SKM-1 (cell line): ENCODE measurements around the gene C1orf21.
"Not testable (repeated sequence)": the region's sequence is repeated elsewhere in the genome, so short reads cannot be mapped to it uniquely, and the experiment has no call there.

ENCODE experiments used
- DNase-seq: peaks from one replicate; lab custom pipeline; 2025; ENCODE audit not compliant: unreplicated experiment; lab: John Stamatoyannopoulos, UW

The C1orf21 gene

DNA sequence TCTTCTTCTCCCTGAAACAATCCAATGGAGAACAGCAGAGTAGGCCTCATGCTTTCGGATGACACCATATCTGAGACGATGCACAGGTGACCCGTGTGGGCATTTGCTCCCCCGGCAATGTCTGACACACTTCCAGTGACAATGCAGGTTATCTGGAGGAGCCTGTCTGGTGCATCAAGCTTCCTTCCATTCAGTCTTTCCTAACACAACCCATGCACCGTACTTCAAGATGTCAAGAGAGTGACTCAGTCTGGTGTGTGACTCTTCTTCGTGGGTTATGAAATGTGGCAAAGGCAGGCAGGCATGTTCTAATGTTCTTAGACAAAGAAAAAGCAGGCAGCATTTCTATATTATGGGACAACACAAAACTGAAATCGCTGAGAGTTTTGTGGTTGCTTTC is 208.8 kb downstream of the C1orf21 start:
- DNase-seq: no peak

DNA sequence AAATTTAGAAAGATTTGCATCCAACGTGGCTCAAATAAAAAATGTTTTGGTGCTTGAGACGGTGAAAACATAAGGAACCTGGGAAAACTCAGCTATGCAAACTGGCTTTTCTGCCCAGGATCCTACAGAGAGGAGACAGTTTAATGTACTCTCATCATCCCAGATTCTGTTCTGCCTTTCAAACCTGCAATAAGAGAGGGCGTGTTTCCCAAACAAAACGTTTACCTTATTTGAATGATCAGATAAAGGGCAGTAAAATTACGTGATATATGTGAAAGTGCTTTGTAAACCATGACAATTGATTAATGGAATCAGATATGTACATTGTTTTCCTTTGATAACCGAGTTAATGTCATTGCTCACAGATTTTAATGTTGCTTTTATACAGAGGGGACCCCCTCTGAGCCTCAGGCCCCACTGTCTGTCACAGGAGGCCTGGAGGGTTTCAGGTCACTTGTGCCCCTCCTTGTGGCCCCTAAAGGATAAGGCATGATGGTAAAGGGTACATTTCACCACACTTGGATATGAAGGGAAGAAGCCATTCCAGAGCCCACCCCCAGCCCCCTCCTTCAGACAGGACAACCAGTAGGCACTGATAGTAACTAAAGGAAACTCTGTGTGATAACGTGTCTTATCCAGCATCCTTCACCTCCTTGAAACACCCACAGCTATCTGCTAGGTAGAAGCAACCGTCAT is 210.3 kb downstream of the C1orf21 start:
- DNase-seq: no peak

DNA sequence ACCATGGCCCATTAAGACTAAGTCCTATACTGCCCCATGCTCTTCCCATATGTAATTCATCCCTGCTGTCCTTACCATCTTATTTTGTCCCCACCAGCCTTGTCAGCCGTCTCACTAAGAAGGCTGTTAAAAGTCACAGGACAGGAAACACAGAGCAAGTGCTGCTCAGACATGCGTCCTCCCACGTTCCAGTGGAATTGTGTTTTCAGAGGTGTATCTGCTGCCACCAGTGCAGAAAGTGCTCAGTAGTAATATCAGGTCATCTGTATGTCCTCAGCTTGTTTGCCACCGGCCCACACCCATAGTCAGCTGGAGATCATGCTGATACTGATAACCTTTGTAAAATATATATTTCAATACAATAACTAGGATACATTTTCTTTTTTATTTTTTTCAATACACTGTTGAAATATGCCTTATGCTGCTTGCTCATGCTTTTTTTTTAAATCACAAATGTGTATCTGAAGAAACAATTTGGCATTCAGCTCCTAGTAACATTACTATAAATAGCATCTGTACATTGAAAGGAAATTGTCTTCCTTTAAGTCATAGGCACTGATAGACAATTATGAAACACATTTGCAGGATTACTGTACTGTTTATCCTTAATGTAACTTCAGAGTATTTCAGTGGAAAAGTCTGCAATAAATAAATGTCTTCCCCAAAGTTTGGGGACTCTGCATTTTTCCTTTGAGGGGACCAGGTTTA is 211.0 kb downstream of the C1orf21 start:
- DNase-seq: no peak

DNA sequence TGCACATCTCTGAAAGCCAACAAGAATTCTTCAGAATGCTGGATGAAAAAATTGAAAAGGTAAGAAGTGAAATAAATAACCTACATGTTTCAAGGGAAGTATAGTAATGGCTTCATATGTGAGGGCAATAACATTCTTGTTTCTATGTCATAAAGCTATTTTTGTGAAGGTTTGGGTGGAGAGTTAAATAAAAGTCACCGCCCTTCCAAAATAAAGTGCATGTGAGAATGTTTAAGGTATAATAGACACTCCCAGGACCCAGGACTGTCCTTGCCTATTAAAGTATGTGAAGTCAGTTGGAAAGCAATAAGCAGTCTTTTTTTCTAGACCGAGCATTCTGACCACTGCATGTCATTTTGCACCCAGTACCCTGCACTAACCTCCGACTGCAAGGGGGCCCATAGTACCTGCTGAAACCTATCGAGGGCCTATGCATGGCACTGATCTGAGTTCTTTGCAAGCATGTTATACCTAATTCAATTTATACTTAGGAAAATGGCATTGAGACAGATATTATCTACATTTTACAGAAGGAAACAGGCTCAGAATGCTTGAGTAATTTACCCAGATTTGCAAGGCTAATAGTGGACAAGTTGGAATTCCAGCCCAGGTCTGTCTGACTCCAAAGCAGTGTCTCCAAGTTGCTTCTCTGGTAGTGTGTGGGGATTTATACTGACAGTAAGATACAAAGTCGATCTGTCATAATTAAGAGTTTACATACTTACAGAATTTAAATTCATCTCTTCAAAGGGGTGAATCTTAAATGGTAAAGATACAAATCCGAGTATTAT is 211.8 kb downstream of the C1orf21 start:
- no peak for DNase-seq

DNA sequence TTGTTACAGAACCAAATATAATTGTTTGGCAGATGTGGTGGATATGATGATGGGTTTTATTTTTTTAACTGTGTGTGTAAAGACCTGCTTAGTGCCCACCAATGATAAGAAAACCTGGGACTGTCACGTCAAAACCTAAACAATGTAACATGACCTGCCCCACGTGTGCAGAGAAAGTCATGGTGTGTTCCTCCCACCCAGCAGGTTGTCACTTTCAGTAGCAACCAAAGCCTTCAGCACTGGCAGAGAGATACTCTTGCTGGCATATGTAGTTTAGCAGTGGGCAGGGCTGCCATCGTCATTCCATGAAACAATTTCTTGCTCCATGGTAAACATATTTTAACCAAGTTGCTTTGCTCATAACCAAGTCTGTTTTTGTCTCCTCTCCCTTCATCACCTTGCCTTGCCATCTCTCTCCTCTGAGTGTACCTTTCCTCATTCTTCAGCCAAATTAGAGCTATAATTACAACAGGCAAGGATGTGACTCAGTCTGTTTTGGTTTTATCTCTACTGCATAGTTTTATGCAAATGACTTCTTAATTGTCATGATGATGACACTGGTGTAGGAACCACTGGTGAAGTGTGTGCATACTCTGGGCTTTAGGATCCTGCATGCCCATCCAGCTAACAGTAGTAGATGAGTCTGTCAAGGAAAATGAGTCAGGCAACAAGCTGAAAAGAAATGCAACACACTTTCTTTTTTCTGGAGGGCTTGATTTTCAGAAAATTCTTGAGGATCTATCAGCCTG is 217.5 kb downstream of the C1orf21 start:
- no peak for DNase-seq

DNA sequence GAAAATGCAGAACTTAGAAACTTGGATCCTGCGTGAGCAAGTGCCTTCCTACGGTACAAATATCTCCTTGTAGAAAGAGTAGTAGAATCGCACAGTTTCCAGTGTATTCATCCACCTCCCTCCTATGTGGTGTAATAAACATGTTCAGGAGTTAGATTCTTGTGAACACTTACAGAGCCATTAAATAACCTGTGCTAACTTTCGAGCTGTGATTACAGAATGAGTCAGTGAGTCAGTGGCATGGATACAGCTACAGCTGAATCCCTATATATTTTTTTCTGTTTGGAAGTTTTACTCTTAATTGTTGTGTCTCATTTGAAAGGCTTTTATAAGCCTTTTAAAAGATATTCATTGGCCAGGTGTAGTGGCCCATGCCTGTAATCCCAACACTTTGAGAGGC is 219.1 kb downstream of the C1orf21 start:
- no peak for DNase-seq

DNA sequence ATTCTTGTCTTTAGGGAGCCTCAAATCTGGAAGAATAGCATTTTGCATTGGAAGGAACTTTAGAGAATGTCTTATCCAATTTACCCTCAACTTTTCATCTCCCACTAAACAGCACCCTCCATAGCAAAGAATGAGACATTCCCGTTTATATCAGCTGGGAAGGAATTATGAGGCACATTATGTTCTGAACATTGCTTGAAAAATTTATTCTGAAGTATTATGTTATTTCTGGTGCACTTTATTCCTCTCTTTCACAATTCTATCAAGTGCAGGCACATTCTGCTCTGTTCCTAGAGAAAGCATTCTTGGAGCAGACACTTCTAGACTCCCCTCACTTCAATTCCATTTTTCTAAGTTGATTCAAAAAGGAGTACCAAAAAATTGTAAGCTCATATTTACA is 220.0 kb downstream of the C1orf21 start:
- DNase-seq: no peak

DNA sequence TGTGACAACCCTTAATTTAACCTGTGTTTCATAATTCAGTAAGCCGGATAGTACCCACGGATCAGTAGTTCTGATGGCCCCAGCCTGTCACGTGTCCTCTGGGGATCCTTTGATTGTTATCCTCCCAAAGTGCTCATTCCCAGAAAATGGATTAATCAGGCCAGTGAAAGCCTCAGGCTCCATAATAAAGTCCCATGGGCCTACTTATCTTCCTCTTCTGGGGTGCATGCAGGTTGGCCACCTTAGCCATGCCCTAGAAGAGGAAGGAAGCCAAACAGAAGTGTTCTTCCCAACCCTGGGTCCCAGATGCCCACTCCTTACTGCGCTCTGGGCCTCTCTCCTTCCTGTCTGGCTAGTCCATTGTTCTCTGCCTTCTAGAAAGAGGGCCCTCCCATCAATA is 221.8 kb downstream of the C1orf21 start:
- no peak for DNase-seq

DNA sequence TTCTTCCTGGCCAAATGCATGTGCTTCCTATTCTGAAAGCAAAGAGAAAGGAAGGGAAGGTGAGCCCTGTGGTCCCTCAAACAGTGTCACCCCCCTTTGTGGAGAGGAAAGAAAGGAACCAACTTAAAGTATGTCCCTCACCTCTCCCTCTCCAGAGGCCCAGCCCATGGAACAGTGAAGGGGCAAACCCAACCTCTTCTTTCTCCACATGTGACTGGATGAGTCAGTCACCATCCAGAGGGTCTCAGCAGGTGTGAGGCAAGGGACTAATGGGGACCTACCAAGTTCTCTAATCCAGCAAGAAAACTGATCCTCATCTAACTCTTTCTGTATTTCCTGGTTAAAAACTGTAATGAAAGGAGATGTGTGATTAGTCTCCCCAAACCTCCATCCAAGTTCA is 222.2 kb downstream of the C1orf21 start:
- no peak for DNase-seq

DNA sequence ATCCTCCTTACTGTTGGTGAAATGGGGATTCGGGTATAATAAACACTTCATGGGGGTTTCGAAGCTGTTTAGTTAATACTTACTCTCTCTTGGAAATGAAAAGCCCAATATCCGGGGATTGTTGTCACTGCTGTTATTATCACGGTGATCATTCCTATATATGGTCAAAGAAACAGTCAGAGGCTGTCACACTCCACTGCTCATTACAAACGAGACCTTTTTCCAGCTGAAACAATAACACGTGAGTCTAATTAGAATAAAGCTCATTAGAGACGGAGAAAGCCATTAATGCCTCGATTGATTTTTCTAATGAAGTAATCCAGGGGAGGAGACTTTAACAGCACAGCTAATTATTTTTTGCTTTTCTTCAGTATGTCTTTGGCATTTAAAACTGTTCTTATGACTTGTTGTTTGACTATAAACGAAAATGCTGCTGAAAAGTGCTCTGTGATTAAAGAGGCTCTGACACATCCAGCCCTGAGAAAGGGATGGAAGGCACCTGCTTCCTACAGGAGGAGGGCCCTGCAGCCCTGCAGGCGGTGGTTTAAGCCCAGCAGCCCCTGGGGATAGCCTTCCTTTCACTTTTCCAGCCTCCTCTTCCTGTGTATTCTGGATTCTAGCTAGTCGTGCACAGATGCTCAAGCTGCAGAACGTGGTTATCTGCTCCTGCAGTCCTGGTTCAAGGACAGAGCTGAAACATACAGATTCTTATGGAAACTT is 224.2 kb downstream of the C1orf21 start:
- DNase-seq: no peak

DNA sequence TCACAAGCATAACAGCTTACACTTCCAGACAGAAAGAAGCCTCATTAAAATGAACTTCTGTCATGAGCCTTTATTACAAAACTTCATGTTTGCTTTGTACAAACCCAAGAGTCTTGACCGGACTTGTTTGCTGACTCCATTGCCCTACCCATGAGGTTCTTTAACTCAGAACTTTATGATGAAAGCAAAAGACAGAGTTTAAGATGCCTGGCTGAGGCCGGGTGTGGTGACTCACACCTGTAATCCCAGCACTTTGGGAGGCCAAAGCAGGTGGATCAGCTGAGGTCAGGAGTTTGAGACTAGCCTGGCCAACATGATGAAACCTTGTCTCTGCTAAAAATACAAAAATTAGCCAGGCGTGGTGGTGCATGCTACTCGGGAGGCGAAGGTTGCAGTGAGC is 225.4 kb downstream of the C1orf21 start:
- DNase-seq: not testable (repeated sequence)

DNA sequence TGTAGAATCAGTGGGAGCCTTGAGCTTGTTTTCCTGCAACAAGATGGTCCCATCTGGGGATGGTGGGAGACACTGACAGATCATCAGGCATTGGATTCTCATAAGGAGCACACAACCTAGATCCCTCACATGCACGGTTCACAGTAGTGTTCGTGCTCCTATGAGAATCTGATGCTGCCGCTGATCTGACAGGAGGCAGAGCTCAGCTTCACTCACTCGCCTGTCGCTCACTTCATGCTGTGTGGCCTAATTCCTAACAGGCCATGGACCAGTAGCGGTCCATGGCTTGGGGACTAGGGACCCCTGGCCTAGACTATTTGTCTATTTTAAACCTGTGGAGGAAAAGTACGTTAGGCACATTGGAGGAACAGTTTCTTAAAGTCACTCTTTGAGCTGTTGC is 227.8 kb downstream of the C1orf21 start:
- DNase-seq: no peak

DNA sequence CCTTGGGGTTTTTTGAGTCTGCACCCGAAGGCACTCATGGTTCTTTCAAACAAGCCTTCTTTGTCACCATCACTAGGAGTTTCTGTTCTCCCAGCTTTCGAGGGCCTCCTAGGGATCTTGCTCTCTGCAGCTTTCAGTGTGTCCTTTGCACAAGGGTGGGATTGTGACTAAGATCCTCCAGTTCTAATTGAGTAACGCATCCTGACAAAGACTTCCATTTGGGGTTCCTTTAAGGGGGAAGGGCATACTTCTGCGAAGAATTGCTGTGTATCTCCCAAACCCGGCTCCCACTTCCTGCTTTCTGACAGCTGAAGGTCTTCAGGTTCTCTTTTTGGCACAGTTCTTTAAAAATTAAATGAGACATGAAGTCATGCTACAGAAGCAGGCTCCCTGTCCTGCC is 228.5 kb downstream of the C1orf21 start:
- peak; percentile 49 for DNase-seq

DNA sequence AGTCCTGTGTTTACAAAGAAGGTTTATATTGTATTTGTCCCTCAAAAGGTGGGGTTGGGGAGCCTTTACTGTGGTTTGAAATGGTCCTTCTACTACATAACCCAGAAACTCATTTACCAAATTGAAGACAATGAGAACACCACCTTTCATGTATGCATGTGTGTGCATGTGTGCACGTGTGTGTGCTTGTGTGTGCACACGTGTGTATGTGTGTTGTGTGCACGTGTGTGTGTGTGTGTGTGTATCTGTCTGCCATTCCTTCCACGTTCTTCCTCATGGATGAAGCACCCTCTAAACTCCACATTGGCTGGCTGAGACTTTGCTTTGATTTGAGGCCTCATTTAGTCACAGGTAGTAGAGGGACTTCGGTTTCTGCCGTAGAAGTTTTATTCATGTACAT is 229.7 kb downstream of the C1orf21 start:
- DNase-seq: no peak

DNA sequence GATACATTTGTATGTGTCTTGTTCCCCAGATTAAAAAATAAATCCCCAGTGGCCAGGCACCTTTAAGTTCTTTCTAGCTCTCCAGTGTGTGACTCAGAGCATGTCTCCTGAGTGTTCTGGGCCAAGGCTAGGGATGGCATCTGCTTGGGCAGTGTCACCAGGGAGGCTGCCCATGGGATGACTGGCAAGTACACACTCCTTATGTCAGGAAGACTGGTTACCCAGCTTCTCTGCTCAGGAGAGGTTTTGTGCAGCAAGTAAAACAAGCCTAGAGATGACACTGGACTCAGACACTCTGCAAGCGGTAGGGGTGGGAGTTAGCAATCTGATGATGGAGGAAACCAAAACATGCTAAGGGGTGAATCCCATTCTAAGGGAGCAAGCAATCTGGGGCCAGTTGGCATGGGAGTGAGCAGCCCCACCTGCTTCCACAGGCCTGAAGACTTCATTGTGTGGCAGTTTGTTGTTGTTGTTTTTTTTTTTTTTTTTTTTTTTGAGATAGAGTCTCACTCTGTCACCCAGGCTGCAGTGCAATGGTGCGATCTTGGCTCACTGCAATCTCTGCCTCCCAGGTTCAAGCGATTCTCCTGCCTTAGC is 230.7 kb downstream of the C1orf21 start:
- DNase-seq: no peak

DNA sequence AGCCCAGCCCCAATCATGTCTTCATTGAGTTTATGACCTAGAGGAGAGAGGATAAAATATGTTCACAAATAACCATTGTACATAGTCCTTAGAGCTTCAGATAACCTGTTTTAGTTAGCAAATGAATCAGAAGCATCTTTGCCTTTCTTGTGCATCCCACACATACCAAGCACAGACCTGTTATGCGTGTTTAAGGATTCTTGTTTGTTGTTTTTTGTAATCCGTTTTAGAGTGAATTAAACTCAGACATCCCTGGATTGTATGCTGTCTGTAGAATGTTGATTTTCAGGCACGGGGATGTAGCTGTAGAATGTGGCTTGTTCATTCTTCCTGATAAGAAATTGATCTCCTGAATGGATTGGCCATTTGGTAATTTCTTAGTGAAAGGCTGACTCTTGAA is 232.0 kb downstream of the C1orf21 start:
- no peak for DNase-seq

DNA sequence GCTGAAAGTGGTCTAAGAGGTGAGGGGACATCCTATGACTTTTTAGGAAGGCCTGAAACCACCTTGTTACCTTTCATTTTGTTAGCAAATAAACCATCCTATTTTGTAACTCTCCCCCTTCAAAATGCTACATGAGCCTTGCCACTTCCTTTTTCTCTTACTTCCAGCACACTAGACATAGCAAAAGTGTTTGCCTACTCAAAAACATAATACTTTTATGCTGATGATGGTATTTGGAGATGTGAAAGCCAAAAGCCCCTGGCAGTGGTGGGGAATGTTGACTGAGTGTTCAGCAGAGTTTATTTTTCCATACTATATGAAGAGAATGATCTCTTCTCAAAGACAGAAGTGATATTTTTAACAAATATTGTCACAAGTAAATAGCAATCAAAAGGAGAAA is 233.6 kb downstream of the C1orf21 start:
- peak; percentile 51 for DNase-seq

DNA sequence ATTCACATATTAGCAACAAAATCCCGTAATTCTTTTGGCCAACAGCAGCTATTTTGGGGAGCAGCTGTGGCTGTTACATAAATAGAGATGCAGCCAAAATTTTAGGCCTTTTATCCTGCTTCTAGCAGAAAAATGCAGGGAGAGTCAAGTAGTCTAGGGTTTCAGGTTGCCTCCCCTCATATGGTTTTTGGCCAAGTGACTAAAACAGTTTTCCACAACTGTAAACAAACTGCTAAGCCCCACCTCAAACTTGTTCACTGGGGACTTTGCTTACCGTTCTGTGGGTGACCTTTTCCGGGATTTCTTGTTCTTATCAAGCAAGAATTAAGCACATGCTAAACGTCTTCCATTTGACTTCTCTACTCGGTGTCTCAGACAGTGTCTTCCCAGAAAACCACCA is 234.4 kb downstream of the C1orf21 start:
- no peak for DNase-seq

DNA sequence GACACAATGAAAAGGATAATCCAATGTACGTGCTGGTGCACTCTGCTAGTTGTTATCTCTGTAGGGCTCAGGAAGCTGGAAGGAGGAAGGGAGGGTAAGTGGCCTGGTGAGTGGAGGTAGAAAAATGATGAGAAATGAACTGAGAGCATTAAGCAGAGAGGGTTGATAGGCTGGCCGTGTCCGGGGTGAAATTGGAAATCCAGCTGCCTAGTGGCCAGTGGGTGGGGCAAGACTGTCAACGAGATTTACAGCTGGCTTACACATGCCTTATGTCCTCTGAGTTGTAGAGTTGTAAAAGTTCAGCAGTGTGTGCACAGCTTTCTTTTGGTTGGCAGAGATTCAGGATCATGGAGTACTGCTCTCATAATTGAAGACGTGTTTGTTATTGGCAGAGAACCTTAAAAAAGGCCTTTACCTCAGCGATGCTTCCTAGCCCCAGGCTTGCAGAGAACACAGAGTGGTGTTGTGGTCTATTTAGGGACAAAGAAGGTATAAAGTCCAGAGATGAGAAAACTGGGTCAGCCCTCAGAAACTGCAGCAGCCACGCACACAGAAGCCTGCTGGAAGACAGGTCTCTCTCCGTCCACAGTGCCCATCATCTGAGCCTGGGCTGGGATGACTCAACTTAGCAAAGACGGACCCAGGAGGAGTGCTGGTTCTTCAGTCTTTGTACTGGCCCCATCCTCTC is 235.5 kb downstream of the C1orf21 start:
- no peak for DNase-seq

DNA sequence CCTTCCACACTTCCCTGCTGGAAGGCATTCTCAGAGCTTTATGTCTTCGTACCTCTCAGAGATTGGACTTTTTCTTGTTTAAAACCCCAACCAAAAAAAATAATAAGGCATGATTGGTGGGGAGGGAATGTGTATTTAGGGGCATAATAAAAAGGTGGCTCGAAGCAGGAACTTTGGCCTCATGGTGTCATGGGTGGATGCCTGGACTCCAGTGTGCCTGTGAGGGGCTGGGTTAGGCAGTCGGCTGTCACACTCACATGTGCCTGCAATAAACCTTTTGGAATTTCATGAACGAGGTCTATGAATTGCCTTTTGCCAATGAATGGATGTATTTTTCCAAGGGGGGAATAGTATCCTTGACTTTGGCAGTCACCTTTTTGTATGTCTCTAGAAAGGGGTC is 236.6 kb downstream of the C1orf21 start:
- no peak for DNase-seq
